Measurements from ENCODE around the gene DHX30. TPM values are rescaled to one million over a fixed set of nuclear protein-coding genes. Genes with fewer than 3 reads are reported as not detected.

The DHX30 gene
- total and polyA plus RNA-seq, 2 of the 4 experiments (the other 2 are of a cell fraction) = 55.6 to 57.2 TPM

DNA sequence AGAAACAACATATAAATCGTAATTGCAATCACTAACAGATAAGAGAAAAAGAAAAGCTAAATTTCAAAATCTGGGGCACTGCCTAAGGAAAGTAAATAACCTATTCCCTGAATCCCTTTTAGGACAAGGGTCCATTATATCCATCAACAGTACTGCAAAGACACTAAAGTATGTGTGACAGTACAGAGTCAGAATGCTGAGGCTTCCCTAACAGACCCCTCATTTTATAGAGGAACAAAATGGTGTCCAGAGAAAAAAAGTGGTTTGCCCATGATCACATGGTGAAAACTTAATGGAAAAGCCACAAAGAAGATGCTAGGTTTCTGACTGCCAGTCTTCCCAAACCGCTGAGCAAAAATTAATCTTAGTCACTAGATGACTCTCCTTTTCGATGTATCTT lies 93.8 kb downstream of the DHX30 start:
- no peak overlapping the region for H3K14ac ChIP-seq (replicated peaks; ENCODE audit: low read depth, low read length)
- no peak overlapping the region for H3K56ac ChIP-seq (ENCODE audit: extremely low read depth, insufficient read depth, low read length)
- no peaks in the 10 kb centered on the region for H3K27me3 ChIP-seq (ENCODE audit: control insufficient read depth, insufficient read depth, low read length)
- no peak overlapping the region for H2AFZ ChIP-seq (replicated peaks; ENCODE audit: low read length, poor library complexity)
- no peaks in the 10 kb centered on the region for H3K4me1 ChIP-seq (ENCODE audit: control insufficient read depth, insufficient read depth, low read length)
- no peak overlapping the region for H2BK15ac ChIP-seq (ENCODE audit: low read depth, low read length)
- WGBS, 2 experiments (ENCODE audit: extremely low coverage in 2 of 2, insufficient read length in 1 of 2) = no CpG with 5 or more reads among the region's 3 CpGs
- no peak overlapping the region for H3K4me3 ChIP-seq (ENCODE audit: insufficient read depth, low read depth, low read length)
- DNase-seq (no peak), ATAC-seq (ENCODE audit: low read depth) (no peak)
- intact Hi-C loops (cut with micrococcal nuclease) (no loop called here), in situ Hi-C loops (cut with MboI; ENCODE audit: low sequenced_read_pairs) (no loop called here), dilution Hi-C loops (cut with HindIII; ENCODE audit: low sequenced_read_pairs, unreplicated experiment) (no loop called here)
- no peak overlapping the region for H2BK20ac ChIP-seq (ENCODE audit: low read depth, low read length)
- H3K79me1 ChIP-seq (ENCODE audit: low read depth in 1 of 2, low read length in 2 of 2) = peaks cover 30 to 63% of the 10 kb centered on the region in 2 experiments
- H4K20me1 ChIP-seq (ENCODE audit: insufficient read depth, low read length) = peaks cover 7% of the 10 kb centered on the region; the same call in 1 of the 2 replicates
- H3K18ac ChIP-seq (ENCODE audit: low read depth, low read length) = no peak overlapping the region
- H3K27ac ChIP-seq (ENCODE audit: insufficient read depth, low read length) = no peak overlapping the region
- peaks cover 9% of the 10 kb centered on the region for H3K9me1 ChIP-seq (ENCODE audit: insufficient read depth, low read length)
- H4K91ac ChIP-seq (ENCODE audit: insufficient read depth, low read depth, low read length) = no peak overlapping the region
- no peak overlapping the region for H2AK5ac ChIP-seq (ENCODE audit: low read depth, low read length)
- TF ChIP-seq RAD21 (IDR thresholded peaks at IDR 0.05; ENCODE audit: low read length) (no peak), MXI1 (IDR thresholded peaks at IDR 0.05; ENCODE audit: borderline replicate concordance, low read depth, low read length) (no peak), MAFK (IDR thresholded peaks at IDR 0.05; ENCODE audit: low read depth, low read length) (no peak), CHD1 (IDR thresholded peaks at IDR 0.05; ENCODE audit: low read depth, low read length) (no peak)
- TF ChIP-seq, protein P1, sequence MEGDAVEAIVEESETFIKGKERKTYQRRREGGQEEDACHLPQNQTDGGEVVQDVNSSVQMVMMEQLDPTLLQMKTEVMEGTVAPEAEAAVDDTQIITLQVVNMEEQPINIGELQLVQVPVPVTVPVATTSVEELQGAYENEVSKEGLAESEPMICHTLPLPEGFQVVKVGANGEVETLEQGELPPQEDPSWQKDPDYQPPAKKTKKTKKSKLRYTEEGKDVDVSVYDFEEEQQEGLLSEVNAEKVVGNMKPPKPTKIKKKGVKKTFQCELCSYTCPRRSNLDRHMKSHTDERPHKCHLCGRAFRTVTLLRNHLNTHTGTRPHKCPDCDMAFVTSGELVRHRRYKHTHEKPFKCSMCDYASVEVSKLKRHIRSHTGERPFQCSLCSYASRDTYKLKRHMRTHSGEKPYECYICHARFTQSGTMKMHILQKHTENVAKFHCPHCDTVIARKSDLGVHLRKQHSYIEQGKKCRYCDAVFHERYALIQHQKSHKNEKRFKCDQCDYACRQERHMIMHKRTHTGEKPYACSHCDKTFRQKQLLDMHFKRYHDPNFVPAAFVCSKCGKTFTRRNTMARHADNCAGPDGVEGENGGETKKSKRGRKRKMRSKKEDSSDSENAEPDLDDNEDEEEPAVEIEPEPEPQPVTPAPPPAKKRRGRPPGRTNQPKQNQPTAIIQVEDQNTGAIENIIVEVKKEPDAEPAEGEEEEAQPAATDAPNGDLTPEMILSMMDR (conservative IDR thresholded peaks at IDR 0.05; ENCODE audit: low read depth, low read length) = no peak
- no peak overlapping the region for H3K4ac ChIP-seq (ENCODE audit: low read depth, low read length)
- ChIA-PET POLR2A (ENCODE audit: unreplicated experiment) (no interaction called here), CTCF (no interaction called here)
- no peak overlapping the region for H4K8ac ChIP-seq (ENCODE audit: low read depth in 2 of 2, low read length in 2 of 2)
- no peak overlapping the region for H2BK5ac ChIP-seq (ENCODE audit: low read depth, low read length, poor library complexity, severe bottlenecking)
- no TSS peak for BruUV-seq (replicated peaks)
- no peak overlapping the region for H3K23ac ChIP-seq (ENCODE audit: low read depth, low read length)
- no peak overlapping the region for H2AK9ac ChIP-seq (replicated peaks; ENCODE audit: low read depth, low read length, poor library complexity)
- peaks cover 35% of the 10 kb centered on the region for H3K36me3 ChIP-seq (ENCODE audit: control insufficient read depth, insufficient read depth, low read length)
- no peaks in the 10 kb centered on the region for H3K9me3 ChIP-seq (ENCODE audit: control insufficient read depth, insufficient read depth, low read length)
- H2BK120ac ChIP-seq (ENCODE audit: low read depth, low read length) = no peak overlapping the region
- H4K5ac ChIP-seq (ENCODE audit: low read depth, low read length) = no peak overlapping the region
- no peak overlapping the region for H3K9ac ChIP-seq (ENCODE audit: low read depth, low read length)
- no peak overlapping the region for H3K4me2 ChIP-seq (ENCODE audit: low read depth, low read length)

Measured in IMR-90 (cell line).